ENCODE measurements around the gene LRP2. TPM values are rescaled to one million over a fixed set of nuclear protein-coding genes. Genes with fewer than 3 reads are reported as not detected.

The LRP2 gene
- polyA plus RNA-seq, 1 of the 3 experiments (the other 2 are of a cell fraction) = not detected

DNA sequence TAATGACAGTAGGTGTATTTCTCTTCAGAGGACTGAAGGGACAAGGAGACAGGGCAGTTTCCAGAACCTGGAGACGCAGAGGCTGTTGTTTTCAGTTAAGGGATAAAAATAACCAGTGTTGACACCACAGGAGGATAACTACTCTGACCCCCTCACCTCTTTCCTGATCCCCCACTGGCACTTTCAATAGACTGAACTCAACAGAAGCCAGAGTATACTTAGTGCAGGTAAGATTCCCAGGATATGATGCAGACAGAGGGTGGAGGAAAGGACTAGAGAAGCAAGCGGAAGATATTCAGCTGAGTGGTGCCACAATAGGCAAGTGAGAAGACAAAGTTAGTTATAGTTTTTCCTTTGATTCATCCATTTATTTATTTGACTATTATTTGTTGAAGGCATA lies 273.2 kb downstream of the LRP2 start:
- no peaks in the 10 kb centered on the region for H3K9me2 ChIP-seq
- no peaks in the 10 kb centered on the region for H4K20me1 ChIP-seq (ENCODE audit: insufficient read depth)
- no peak overlapping the region for H3K27ac ChIP-seq (ENCODE audit: low read depth in 2 of 2, low read length in 1 of 2)
- no peak overlapping the region for H2AFZ ChIP-seq (ENCODE audit: low read depth)
- 68% methylated on average over 2 of the region's 2 CpGs for WGBS (ENCODE audit: low lambda C conversion rate)
- H3K9ac ChIP-seq = no peak overlapping the region
- ChIA-PET POLR2A (no interaction called here), CTCF (interaction anchor here (1.1 to 1.6 kb wide), 2 partner anchors 10 to 21 kb away, joined by 4 to 8 read pairs; no protein-coding TSS in a partner anchor)
- no peaks in the 10 kb centered on the region for H3K36me3 ChIP-seq (replicated peaks in 1 of 2; ENCODE audit: control insufficient read depth in 1 of 2, insufficient read depth in 2 of 2, low read length in 1 of 2)
- H3K79me2 ChIP-seq (ENCODE audit: insufficient read depth) = no peaks in the 10 kb centered on the region
- no peak overlapping the region for H3K4me2 ChIP-seq
- H3F3A ChIP-seq (replicated peaks; ENCODE audit: insufficient read depth) = no peaks in the 10 kb centered on the region
- no peaks in the 10 kb centered on the region for H3K4me1 ChIP-seq (ENCODE audit: control insufficient read depth in 1 of 2, insufficient read depth in 2 of 2, low read depth in 1 of 2, low read length in 1 of 2)
- DNase-seq = no peak
- no peak overlapping the region for H3K4me3 ChIP-seq (ENCODE audit: low read depth in 2 of 2, low read length in 1 of 2)
- H3K9me3 ChIP-seq = no peaks in the 10 kb centered on the region
- H3K27me3 ChIP-seq (ENCODE audit: insufficient read depth) = no peaks in the 10 kb centered on the region
- TF ChIP-seq SIN3A (IDR thresholded peaks at IDR 0.05; ENCODE audit: borderline replicate concordance, low read depth, low read length) (no peak), FOXM1 (IDR thresholded peaks at IDR 0.05; ENCODE audit: low read depth) (no peak), RFX5 (IDR thresholded peaks at IDR 0.05; ENCODE audit: low read length) (no peak), ELF1 (IDR thresholded peaks at IDR 0.05) (no peak), TCF12 (IDR thresholded peaks at IDR 0.05) (no peak), YY1 (IDR thresholded peaks at IDR 0.05; ENCODE audit: low read depth) (no peak), RXRA (IDR thresholded peaks at IDR 0.05; ENCODE audit: borderline replicate concordance, low read depth) (no peak)
- TF ChIP-seq, protein P1, sequence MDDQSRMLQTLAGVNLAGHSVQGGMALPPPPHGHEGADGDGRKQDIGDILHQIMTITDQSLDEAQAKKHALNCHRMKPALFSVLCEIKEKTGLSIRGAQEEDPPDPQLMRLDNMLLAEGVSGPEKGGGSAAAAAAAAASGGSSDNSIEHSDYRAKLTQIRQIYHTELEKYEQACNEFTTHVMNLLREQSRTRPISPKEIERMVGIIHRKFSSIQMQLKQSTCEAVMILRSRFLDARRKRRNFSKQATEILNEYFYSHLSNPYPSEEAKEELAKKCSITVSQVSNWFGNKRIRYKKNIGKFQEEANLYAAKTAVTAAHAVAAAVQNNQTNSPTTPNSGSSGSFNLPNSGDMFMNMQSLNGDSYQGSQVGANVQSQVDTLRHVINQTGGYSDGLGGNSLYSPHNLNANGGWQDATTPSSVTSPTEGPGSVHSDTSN (IDR thresholded peaks at IDR 0.05) = no peak
- TF ChIP-seq, protein P2, sequence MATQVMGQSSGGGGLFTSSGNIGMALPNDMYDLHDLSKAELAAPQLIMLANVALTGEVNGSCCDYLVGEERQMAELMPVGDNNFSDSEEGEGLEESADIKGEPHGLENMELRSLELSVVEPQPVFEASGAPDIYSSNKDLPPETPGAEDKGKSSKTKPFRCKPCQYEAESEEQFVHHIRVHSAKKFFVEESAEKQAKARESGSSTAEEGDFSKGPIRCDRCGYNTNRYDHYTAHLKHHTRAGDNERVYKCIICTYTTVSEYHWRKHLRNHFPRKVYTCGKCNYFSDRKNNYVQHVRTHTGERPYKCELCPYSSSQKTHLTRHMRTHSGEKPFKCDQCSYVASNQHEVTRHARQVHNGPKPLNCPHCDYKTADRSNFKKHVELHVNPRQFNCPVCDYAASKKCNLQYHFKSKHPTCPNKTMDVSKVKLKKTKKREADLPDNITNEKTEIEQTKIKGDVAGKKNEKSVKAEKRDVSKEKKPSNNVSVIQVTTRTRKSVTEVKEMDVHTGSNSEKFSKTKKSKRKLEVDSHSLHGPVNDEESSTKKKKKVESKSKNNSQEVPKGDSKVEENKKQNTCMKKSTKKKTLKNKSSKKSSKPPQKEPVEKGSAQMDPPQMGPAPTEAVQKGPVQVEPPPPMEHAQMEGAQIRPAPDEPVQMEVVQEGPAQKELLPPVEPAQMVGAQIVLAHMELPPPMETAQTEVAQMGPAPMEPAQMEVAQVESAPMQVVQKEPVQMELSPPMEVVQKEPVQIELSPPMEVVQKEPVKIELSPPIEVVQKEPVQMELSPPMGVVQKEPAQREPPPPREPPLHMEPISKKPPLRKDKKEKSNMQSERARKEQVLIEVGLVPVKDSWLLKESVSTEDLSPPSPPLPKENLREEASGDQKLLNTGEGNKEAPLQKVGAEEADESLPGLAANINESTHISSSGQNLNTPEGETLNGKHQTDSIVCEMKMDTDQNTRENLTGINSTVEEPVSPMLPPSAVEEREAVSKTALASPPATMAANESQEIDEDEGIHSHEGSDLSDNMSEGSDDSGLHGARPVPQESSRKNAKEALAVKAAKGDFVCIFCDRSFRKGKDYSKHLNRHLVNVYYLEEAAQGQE (IDR thresholded peaks at IDR 0.05; ENCODE audit: low read depth, low read length) = no peak
- TF ChIP-seq, protein P3, sequence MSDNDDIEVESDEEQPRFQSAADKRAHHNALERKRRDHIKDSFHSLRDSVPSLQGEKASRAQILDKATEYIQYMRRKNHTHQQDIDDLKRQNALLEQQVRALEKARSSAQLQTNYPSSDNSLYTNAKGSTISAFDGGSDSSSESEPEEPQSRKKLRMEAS (IDR thresholded peaks at IDR 0.05; ENCODE audit: low read depth) = no peak
- TF ChIP-seq, protein P4, sequence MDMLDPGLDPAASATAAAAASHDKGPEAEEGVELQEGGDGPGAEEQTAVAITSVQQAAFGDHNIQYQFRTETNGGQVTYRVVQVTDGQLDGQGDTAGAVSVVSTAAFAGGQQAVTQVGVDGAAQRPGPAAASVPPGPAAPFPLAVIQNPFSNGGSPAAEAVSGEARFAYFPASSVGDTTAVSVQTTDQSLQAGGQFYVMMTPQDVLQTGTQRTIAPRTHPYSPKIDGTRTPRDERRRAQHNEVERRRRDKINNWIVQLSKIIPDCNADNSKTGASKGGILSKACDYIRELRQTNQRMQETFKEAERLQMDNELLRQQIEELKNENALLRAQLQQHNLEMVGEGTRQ (IDR thresholded peaks at IDR 0.05; ENCODE audit: borderline replicate concordance, low read depth, low read length) = no peak

DNA sequence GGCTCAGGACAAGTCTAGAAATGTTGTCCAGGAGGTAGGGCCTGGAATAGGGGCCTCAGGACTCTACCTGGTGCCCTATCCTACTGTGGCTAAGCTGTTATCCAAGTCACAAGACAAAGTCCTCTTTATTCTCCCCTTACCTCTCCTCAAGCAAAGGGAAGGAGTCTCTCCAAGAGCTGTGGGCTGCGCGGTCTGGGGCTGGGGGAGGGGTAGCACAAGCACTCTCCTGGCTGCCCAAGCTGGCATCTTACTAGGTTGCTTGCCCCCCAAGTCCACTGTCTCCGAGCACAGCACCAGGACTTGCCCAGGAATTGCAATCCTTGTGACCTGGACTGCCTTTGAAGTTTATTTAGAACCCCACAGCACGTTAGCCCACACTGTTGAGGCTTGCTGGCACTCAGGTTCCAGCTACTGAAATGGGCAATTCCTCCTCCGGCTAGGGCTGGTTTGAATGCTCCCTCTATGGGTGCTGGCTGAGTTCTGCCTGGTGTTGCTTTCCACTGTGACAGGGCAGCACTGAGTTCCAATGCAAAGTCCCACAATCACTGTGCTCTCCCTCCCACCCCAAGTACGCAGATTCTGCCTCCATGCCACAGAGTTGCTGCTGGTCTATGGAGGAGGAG lies 274.5 kb downstream of the LRP2 start:
- no peaks in the 10 kb centered on the region for H3K79me2 ChIP-seq (ENCODE audit: insufficient read depth)
- no peak overlapping the region for H3K4me3 ChIP-seq (ENCODE audit: low read depth in 2 of 2, low read length in 1 of 2)
- no peak overlapping the region for H3K4me2 ChIP-seq
- CTCF ChIA-PET = interaction anchor here (1.0 kb wide), 1 partner anchor 22 kb away, joined by 5 read pairs; no protein-coding TSS in a partner anchor
- H3F3A ChIP-seq (replicated peaks; ENCODE audit: insufficient read depth) = no peaks in the 10 kb centered on the region
- no peak overlapping the region for H3K9ac ChIP-seq
- DNase-seq = no peak
- no peaks in the 10 kb centered on the region for H3K9me2 ChIP-seq
- WGBS (ENCODE audit: low lambda C conversion rate) = 43% methylated on average over 5 of the region's 6 CpGs
- H2AFZ ChIP-seq (ENCODE audit: low read depth) = no peak overlapping the region
- H3K27me3 ChIP-seq (ENCODE audit: insufficient read depth) = no peaks in the 10 kb centered on the region
- no peak overlapping the region for H3K27ac ChIP-seq (ENCODE audit: low read depth in 2 of 2, low read length in 1 of 2)
- H4K20me1 ChIP-seq (ENCODE audit: insufficient read depth) = no peaks in the 10 kb centered on the region
- no peaks in the 10 kb centered on the region for H3K9me3 ChIP-seq
- POLR2A ChIA-PET = no interaction called here
- H3K4me1 ChIP-seq (ENCODE audit: control insufficient read depth in 1 of 2, insufficient read depth in 2 of 2, low read depth in 1 of 2, low read length in 1 of 2) = no peaks in the 10 kb centered on the region
- no peaks in the 10 kb centered on the region for H3K36me3 ChIP-seq (replicated peaks in 1 of 2; ENCODE audit: control insufficient read depth in 1 of 2, insufficient read depth in 2 of 2, low read length in 1 of 2)
- no peak for TF ChIP-seq GABPA (IDR thresholded peaks at IDR 0.05; ENCODE audit: low read depth)
- TF ChIP-seq EZH2phosphoT487 (IDR thresholded peaks at IDR 0.05; ENCODE audit: borderline replicate concordance, low read depth) = no peak
- no peak for TF ChIP-seq FOXJ3 (CRISPR knock-in tag; IDR thresholded peaks at IDR 0.05)
- TF ChIP-seq TCF12 (IDR thresholded peaks at IDR 0.05) = no peak
- TF ChIP-seq TAF1 (IDR thresholded peaks at IDR 0.05; ENCODE audit: borderline replicate concordance, low read depth, low read length) = no peak
- no peak for TF ChIP-seq RXRA (IDR thresholded peaks at IDR 0.05; ENCODE audit: borderline replicate concordance, low read depth)
- TF ChIP-seq RAD21 (IDR thresholded peaks at IDR 0.05; ENCODE audit: low read length) = no peak
- TF ChIP-seq SIN3A (IDR thresholded peaks at IDR 0.05; ENCODE audit: borderline replicate concordance, low read depth, low read length) = no peak
- TF ChIP-seq JUND (IDR thresholded peaks at IDR 0.05) = no peak
- no peak for TF ChIP-seq RCOR1 (IDR thresholded peaks at IDR 0.05; ENCODE audit: low read length)
- TF ChIP-seq, protein P5, sequence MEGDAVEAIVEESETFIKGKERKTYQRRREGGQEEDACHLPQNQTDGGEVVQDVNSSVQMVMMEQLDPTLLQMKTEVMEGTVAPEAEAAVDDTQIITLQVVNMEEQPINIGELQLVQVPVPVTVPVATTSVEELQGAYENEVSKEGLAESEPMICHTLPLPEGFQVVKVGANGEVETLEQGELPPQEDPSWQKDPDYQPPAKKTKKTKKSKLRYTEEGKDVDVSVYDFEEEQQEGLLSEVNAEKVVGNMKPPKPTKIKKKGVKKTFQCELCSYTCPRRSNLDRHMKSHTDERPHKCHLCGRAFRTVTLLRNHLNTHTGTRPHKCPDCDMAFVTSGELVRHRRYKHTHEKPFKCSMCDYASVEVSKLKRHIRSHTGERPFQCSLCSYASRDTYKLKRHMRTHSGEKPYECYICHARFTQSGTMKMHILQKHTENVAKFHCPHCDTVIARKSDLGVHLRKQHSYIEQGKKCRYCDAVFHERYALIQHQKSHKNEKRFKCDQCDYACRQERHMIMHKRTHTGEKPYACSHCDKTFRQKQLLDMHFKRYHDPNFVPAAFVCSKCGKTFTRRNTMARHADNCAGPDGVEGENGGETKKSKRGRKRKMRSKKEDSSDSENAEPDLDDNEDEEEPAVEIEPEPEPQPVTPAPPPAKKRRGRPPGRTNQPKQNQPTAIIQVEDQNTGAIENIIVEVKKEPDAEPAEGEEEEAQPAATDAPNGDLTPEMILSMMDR (IDR thresholded peaks at IDR 0.05) = no peak
- TF ChIP-seq GATA2 (CRISPR knock-in tag; IDR thresholded peaks at IDR 0.05) = no peak
- no peak for TF ChIP-seq ELF1 (IDR thresholded peaks at IDR 0.05)
